Caki2 (cell line): ENCODE measurements around the gene COMMD9. TPM values are rescaled to one million over a fixed set of nuclear protein-coding genes. Genes with fewer than 3 reads are reported as not detected.
A peak's percentile ranks its signal among the peaks of the same experiment; 100 is the strongest.

Experiments used
- DNase-seq: peaks from one replicate; pipeline ENCODE4 v3.0.0-alpha.2; 2015; ENCODE audit warnings: low read depth
- in situ Hi-C: cut with HindIII; loops from 2 replicates; pipeline ENCODE4 v1.10.0; 2016; ENCODE audit warnings: low sequenced_read_pairs, low pct_unique_long_range_greater_than_20kb, mixed read lengths
- total RNA-seq: library from RNA; depleted of rRNA; stranded (reverse); fragments of >200 nt; shearing (Covaris generic); gene quantifications from 2 replicates; pipeline ENCODE4 v1.2.3, GENCODE V29; 2014; ENCODE audit warnings: low replicate concordance

The COMMD9 gene
- total RNA-seq, 1 experiment from 2014 or later = 96.3 TPM

GRCh38 chr11:36305047-36305446 is 15.8 kb upstream of the COMMD9 start:
- DNase-seq = no peak
- in situ Hi-C loops = no loop called here

GRCh38 chr11:36304351-36304750 is 15.1 kb upstream of the COMMD9 start:
- no peak for DNase-seq
- in situ Hi-C loops = no loop called here

GRCh38 chr11:36300650-36301049 is 11.4 kb upstream of the COMMD9 start:
- DNase-seq = no peak
- in situ Hi-C loops = no loop called here

- no peak for DNase-seq
- in situ Hi-C loops = no loop called here
Observed at GRCh38 chr11:36296884-36297543, 7.8 kb upstream of the COMMD9 start.

GRCh38 chr11:36295926-36296325 is 6.7 kb upstream of the COMMD9 start, which contains the start of gene PRR5L:
Gene PRR5L (plus strand): TSS chr11:36296288. CDS start chr11:36401122, 104,834 bp downstream.
- in situ Hi-C loops = no loop called here
- no peak for DNase-seq

- DNase-seq = peak; percentile 18
- in situ Hi-C loops = no loop called here
Observed at GRCh38 chr11:36292311-36292722, 3.1 kb upstream of the COMMD9 start.

GRCh38 chr11:36288442-36289225 is 590 bp downstream of the COMMD9 start:
- no peak for DNase-seq
- in situ Hi-C loops = no loop called here

- in situ Hi-C loops = no loop called here
Observed at GRCh38 chr11:36282926-36283325, 6.3 kb downstream of the COMMD9 start.

GRCh38 chr11:36281850-36282249 is 7.4 kb downstream of the COMMD9 start:
- in situ Hi-C loops = no loop called here
- no peak for DNase-seq

More at GRCh38 chr11:36282926-36283325, 6.3 kb downstream of the COMMD9 start:
- DNase-seq = no peak

GRCh38 chr11:36280531-36280930 is 8.7 kb downstream of the COMMD9 start:
- in situ Hi-C loops = no loop called here
- no peak for DNase-seq

- in situ Hi-C loops = no loop called here
- DNase-seq = no peak
Observed at GRCh38 chr11:36278531-36279282, 10.5 kb downstream of the COMMD9 start.

GRCh38 chr11:36274414-36274813 is 14.8 kb downstream of the COMMD9 start:
- in situ Hi-C loops = no loop called here
- DNase-seq = no peak

GRCh38 chr11:36273110-36273509 is 16.1 kb downstream of the COMMD9 start:
- in situ Hi-C loops = no loop called here
- DNase-seq = no peak

- no peak for DNase-seq
- in situ Hi-C loops = no loop called here
Observed at GRCh38 chr11:36271794-36272407, 17.3 kb downstream of the COMMD9 start.

GRCh38 chr11:36270701-36271100 is 18.5 kb downstream of the COMMD9 start:
- DNase-seq = no peak
- in situ Hi-C loops = no loop called here

- no peak for DNase-seq
- in situ Hi-C loops = no loop called here
Observed at GRCh38 chr11:36268337-36268985, 20.8 kb downstream of the COMMD9 start.

- no peak for DNase-seq
- in situ Hi-C loops = no loop called here
Observed at GRCh38 chr11:36266767-36267166, 22.5 kb downstream of the COMMD9 start.
